BJ (cell line): ENCODE measurements around the gene HMGN1. TPM values are rescaled to one million over a fixed set of nuclear protein-coding genes. Genes with fewer than 3 reads are reported as not detected.

Source experiments
- CTCF ChIA-PET: fragments of 350-600 bp; formaldehyde crosslinking; extraction: SDS; loops from one replicate; lab custom pipeline; 2021; ENCODE audit warnings: antibody characterized with exemption, inconsistent platforms; lab: Yijun Ruan, JAX
- POLR2A ChIA-PET: fragments of 300-600 bp; sonication (Branson Sonifier 250); formaldehyde crosslinking; extraction: SDS; loops from one replicate; lab custom pipeline; 2021; ENCODE audit warnings: antibody characterized with exemption; lab: Charles Lee
- DNase-seq: peaks from one replicate; pipeline ENCODE4 v3.0.0-alpha.2; 2011; ENCODE audit warnings: low read depth
- H3K27me3 ChIP-seq: 2 replicates; pipeline ENCODE4 v1.6.0; 2011; ENCODE audit warnings: low read length; ENCODE audit not compliant: control insufficient read depth, insufficient read depth
- H3K36me3 ChIP-seq: 2 replicates; pipeline ENCODE4 v1.5.1; 2011; ENCODE audit warnings: low read length; ENCODE audit not compliant: control insufficient read depth, insufficient read depth
- H3K4me3 ChIP-seq: 2 replicates; pipeline ENCODE4 v1.5.1; 2011; ENCODE audit warnings: low read depth, mild to moderate bottlenecking, control low read depth, low read length
- polyA plus RNA-seq: library from polyadenylated mRNA; depleted of rRNA; stranded (reverse); fragments of >200 nt; gene quantifications from 2 replicates; pipeline ENCODE4 v1.2.3, GENCODE V29; 2011
- TF ChIP-seq, protein P1 (sequence below): IDR thresholded peaks from 2 replicates; pipeline ENCODE4 v1.5.1; 2011; ENCODE audit warnings: low read depth, mild to moderate bottlenecking, control low read depth, inconsistent platforms, low read length, moderate library complexity; ENCODE audit not compliant: insufficient read depth

Gene HMGN1
- polyA plus RNA-seq, 1 experiment = 56.6 TPM

DNA sequence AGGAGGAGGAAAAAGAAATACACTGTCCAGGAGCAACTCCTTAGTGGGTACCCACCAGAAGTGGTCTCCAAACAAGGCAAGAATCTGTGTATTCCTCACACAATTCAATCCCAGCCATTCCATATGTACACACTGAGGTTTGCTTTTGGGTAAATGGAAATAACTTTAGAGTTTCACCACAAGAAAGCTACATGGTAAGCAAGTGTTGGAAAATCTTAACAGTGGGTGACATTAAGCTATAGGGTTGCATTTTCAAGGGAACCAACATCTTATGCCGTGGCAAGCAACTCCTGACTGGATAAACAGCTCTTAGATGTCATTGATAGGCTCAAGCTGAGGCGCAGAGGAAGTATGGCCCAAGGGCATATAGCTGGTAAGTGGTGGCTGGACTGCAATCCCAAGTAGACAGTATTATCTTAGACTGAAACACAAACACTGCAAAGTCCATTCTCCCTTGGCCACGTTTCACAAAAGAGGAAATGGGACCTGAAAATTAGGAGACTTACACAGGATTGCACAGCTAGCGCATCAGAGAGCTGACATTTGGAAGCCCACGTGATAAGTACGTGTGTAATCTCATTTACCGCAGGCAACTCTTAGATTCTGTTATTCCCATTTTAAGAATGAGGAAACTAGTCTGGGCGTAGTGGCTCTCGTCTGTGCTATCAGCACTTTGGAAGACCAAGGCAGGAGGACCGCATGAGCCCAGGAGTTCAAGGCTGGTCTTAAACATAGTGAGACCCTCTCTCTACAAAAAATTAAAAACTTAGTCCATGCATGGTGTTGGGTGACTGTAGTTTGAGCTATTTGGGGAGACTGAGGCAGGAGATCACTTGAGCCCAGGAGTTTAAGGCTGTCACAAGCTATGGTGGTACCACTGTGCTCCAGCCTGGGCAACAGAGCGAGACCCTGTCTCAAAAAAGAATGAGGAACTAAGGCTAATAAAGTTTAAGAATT lies 31.5 kb downstream of the HMGN1 start:
- Histone ChIP-seq H3K36me3 (no peaks in the 10 kb centered on the region), H3K4me3 (no peak overlapping the region), H3K27me3 (no peaks in the 10 kb centered on the region)
- TF ChIP-seq, protein P1, sequence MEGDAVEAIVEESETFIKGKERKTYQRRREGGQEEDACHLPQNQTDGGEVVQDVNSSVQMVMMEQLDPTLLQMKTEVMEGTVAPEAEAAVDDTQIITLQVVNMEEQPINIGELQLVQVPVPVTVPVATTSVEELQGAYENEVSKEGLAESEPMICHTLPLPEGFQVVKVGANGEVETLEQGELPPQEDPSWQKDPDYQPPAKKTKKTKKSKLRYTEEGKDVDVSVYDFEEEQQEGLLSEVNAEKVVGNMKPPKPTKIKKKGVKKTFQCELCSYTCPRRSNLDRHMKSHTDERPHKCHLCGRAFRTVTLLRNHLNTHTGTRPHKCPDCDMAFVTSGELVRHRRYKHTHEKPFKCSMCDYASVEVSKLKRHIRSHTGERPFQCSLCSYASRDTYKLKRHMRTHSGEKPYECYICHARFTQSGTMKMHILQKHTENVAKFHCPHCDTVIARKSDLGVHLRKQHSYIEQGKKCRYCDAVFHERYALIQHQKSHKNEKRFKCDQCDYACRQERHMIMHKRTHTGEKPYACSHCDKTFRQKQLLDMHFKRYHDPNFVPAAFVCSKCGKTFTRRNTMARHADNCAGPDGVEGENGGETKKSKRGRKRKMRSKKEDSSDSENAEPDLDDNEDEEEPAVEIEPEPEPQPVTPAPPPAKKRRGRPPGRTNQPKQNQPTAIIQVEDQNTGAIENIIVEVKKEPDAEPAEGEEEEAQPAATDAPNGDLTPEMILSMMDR = no peak
- no peak for DNase-seq
- ChIA-PET POLR2A (no interaction called here), CTCF (no interaction called here)

DNA sequence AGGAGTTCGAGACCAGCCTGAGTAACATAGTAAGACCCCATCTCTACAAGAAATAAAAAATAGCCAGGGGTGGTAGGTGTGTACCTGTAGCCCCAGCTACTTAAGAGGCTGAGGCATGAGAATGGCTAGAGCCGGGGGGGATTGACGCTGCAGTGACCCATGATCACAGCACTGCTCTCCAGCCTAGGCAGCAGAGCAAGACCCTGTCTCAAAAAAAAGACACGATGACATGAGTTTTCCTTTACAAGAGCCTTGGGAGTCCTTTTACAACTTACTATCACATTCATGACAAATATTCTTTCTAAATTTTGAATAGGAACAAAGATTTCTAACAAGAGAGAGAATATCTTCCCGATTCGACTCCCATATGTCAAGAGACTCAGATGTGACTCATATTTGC lies 32.2 kb downstream of the HMGN1 start:
- CTCF ChIA-PET = no interaction called here
- Histone ChIP-seq H3K36me3 (no peaks in the 10 kb centered on the region), H3K4me3 (no peak overlapping the region), H3K27me3 (no peaks in the 10 kb centered on the region)
- POLR2A ChIA-PET = no interaction called here
- no peak for DNase-seq
- TF ChIP-seq, protein P1 = no peak

DNA sequence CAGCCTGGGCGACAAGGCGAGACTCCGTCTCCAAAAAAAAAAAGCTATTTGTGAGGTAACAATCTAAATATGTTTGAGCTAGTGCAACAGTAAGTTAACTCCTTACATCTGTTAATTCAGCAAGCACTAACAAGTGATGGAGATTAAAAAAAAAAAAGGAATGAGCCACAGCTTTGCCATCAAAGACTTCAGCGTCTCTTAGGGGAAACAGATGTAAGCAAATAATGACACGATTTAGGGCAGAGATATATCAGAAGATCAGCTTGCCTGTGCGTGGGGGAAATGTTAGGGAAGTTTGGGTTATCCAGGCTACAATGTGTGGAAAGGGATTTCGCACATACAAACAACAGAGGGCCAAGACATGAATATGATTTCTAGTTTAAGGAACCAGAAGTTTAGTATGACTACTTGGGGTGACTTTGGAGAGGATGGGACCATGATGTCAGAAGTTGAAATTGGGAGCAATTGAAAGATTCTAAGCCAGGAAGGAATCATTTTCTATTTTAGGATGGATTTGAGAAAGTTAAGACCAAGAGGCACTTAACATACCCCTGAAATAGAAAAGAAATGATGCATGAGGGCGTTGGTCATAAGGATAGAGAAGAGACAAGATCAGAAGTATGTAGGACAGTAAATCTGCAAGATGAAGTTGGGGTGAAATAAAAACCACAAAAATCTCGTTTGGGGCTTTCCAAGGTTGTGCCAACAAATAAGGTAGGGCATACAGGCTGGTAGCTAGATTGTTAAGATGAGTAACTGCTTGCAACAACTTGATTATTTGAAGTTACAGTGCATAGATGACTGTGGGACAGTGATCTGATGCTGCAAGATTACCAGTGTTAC lies 33.1 kb downstream of the HMGN1 start:
- no peaks in the 10 kb centered on the region for H3K36me3 ChIP-seq
- H3K4me3 ChIP-seq = no peak overlapping the region
- POLR2A ChIA-PET = interaction anchor here (0.6 kb wide), 1 partner anchor 1958 kb away, joined by 7 read pairs; no protein-coding TSS in a partner anchor
- DNase-seq = no peak
- TF ChIP-seq, protein P1 = no peak
- CTCF ChIA-PET = interaction anchor here (0.9 to 1.8 kb wide), 2 partner anchors 32 to 111 kb away, joined by 3 to 4 read pairs; no protein-coding TSS in a partner anchor
- H3K27me3 ChIP-seq = no peaks in the 10 kb centered on the region

DNA sequence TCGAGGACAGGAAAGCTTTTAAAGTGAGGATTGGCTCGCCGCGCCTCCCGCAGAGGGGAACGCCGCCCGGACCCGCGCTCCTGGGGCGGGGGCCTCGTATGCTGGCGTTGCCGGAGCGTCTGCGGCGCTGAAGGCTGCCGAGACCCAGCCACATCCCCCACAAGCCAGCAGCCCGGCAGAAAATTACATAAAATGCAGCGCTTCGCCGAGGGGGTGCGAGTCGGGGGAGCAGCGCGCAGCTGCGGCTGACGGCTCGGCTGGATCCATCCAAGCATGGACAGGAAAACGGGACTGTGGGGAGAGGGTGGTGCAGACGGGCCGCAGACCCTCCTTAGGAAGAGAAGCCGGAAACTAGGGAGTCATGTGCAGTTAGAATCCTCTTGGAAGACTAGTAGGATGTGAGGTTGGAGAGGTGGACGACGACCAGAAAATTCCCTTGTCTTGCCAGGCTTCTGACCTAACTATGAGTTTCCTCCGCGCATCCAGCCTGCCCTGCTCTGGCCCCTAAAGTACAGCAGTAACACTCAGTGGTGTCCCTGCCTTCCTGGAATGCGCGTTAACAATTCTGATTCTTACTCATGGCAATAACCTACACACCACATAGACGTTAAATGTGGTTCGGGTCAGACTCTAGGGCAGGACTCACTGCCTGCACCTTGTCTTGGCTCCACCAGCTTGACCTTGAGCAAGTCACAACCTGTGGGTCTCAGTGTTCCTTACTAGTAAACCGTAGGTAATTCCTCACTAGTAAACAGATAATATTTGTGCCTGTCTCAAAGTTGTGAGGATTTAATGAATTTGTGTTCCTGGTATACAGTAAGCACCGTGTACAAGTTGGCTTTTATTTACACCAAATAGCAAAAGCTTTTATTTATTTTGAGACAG lies 34.5 kb downstream of the HMGN1 start:
- TF ChIP-seq, protein P1 = 0 out of 2 replicates have a peak, but pooled peaks have one; percentile 1
- no peaks in the 10 kb centered on the region for H3K36me3 ChIP-seq
- ChIA-PET CTCF (interaction anchor here (0.6 to 1.8 kb wide), 5 partner anchors 33 to 127 kb away, joined by 3 to 4 read pairs (median 3); no protein-coding TSS in a partner anchor), POLR2A (no interaction called here)
- no peak for DNase-seq
- peak overlapping the region; percentile 83 for H3K4me3 ChIP-seq
- H3K27me3 ChIP-seq = no peaks in the 10 kb centered on the region
